HG02763 (cell line): Measurements from ENCODE around the gene PDPK1.
"Not testable (repeated sequence)": the region's sequence is repeated elsewhere in the genome, so short reads cannot be mapped to it uniquely, and the experiment has no call there.

Source experiments
- ATAC-seq: cut with Tn5 transposase; IDR thresholded peaks from one replicate; pipeline ENCODE4 v1.9.1; 2021; ENCODE audit warnings: mild to moderate bottlenecking, moderate library complexity; ENCODE audit not compliant: unreplicated experiment

PDPK1 gene

DNA sequence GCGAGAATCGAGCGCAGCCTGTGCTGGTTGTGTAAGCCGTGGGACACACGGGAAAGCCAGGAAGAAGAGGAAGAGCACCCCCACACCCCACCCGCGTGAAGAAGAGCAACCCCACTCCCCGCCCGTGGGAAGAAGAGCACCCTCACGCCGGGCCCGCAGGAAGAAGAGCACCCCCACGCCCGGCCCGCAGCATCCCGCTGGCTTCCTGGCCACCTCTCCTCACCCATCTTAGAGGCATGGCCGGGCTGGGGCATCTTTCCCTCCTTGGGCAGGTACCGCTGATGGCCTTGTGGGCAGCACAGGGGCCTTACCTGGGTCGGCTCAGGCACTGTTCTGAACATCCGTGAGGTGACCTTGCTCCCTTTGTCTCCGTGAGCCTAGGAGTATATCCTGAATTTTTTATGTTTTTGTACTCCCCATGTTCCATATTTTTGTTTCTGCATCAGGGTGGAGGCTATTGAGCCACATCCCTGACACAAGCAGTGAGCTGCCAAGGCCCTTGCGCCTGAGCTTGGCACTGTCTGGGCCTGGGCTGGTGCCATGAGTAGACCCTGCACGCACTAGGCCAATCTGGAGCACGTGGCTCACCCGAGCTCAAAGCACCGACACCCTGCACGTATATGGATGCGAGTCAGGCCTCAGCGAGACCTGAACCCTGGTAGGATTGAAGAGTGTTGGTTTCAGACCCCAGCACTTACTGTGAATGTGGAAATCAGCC, 73.1 kb downstream of the PDPK1 start:
- no peak for ATAC-seq

DNA sequence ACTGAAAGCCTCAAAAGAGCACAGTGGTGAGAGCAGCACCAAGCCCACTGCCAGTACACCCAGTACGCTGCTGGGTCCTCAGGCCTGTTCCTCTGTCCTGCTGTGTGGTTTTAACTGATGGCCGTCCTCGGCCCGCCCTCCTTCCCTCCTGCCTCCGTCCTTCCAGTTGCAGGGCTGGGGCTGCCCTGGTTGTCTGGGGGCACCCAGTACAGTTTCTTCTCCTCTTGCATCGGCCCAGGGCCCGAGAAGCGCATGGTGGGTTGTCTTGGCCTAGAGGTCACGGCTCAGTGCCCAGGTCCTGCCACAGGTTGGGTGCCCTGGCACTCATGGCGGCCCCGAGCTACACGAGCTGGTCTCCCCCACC, 73.7 kb downstream of the PDPK1 start:
- ATAC-seq = no peak

DNA sequence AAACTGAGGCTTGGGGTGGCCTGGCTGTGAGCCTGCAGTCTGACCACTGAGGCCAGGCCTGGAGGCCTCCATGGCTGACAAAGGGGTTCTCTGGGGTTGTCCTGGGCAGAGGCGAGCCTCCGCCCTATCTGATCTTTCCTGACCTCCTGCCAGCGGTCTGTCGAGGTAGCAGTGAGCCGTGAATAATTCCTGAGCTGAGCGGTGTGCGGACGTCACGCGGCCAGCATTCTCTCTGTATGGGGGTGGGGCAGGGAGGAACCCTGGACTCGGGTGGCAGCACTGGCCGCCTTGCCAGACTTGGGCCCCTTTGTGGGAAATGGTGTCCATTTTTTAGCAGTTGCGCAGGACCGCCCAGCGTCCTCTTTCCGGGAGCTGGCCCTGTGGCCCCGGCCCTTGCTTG, 74.1 kb downstream of the PDPK1 start:
- not testable (repeated sequence) for ATAC-seq

DNA sequence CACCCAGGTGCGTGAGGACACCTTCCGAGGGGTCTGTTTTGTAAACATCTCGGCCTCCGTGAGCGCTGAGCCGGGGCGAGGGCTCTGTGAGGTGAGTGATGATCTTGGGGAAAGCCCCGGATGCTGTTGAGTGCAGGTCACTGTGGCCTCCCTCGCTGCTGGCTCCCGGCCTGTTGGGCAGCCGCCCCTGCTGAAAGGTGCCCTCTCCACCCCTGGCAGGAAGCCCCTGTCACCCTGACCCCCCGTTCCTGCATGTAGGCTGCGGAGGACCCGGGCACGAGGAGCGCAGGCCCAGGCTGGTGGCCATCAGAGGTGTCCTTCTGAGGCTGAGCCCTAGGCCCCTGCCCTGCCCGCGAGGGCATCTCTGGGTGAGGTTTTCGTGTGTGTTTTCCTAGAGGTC, 75.4 kb downstream of the PDPK1 start:
- ATAC-seq = not testable (repeated sequence)

DNA sequence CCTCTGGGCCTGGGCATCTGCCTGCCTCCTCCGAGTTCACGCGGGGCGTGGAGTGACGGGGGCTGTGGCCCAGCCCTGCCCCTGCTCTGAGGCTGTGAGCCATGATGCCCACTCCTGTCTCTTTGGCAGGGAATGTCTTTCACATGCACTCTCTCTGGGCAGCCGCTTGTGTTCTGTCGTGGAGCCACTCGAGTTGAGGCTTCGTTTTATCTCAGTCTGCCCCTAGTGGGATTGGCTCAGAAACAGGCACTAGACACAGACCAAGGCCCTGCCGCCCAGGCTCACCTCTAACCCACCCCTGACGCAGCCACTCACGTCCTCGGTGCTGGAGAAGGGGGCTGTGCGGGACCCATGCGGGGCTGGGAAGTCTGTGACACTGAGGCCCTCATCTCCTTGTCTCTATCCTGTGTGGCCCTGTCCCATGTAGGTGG, 77.0 kb downstream of the PDPK1 start:
- ATAC-seq = no peak

DNA sequence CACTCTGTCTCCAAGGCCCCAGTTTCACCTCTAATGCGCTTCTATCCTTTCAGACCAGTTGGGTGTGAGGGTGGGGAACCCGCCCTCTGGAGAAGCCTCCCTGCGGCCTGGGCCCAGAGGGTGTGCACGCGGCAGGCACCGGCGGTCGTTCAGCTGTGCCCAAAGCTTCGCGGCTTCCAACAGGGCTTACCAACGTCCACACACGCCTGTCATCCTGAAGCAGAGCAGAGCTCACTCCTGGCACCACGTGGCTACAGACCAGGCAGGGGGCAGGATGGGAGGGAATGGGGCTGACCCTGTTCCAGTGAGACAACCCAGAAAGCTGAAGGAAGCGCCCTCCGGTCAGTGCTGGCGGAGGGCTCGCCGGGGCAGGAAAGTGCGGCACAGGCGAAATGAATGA, 81.1 kb downstream of the PDPK1 start:
- ATAC-seq = not testable (repeated sequence)

DNA sequence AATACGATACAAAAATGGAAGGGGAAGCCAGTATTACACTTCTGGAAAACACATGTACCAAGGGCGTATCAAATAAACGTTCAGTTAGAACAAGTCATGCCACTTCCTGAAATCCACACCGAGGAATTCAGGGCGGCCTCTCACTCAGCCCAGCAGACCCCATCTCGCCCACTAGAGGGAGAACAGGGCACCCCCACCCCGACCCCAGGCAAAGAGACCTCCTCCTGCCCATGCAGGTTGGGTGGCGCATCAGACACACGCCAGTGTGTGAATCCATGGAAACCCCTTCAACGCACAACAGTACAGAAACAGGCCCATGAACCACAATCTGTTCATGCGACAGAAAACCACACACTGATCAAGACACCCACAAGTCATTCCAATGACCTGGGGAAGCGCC, 81.8 kb downstream of the PDPK1 start:
- not testable (repeated sequence) for ATAC-seq

DNA sequence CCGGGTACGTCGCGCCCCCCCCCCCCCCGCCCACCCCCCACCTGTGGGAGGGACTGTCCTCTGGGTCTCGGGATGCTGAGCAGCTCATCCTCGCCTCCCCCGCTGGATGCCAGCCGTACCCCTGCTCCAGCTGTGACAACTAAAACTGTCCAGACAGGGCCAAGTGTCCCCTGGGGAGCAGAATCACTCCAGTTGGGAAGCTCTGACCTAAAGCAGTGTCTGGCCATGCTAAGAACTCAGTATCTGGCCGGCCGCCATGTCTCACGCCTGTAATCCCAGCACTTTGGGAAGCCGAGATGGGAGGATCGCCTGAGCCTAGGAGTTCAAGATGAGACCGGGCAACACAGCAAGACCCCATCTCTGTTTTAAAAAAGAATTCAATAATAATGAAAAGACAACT, 83.0 kb downstream of the PDPK1 start:
- ATAC-seq = not testable (repeated sequence)

DNA sequence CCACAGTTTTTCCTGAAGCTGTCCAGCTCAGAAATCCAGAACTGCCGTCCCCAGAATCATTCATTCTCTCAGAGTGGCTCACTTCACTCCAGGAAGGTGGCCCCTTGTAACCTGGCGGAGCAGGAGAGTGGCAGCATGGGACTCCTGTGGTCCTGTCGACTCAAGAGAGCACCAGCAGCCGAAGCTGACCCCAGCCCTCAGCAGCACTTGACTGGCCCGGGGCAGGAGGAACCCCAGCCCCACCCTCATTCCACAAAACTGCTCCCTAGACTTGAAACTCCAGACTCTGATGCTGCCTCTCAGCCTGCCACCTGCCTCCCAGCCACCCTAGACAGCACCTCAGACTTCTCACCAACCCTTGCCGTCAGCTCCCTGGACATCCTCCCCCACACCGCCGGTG, 83.6 kb downstream of the PDPK1 start:
- ATAC-seq = not testable (repeated sequence)

DNA sequence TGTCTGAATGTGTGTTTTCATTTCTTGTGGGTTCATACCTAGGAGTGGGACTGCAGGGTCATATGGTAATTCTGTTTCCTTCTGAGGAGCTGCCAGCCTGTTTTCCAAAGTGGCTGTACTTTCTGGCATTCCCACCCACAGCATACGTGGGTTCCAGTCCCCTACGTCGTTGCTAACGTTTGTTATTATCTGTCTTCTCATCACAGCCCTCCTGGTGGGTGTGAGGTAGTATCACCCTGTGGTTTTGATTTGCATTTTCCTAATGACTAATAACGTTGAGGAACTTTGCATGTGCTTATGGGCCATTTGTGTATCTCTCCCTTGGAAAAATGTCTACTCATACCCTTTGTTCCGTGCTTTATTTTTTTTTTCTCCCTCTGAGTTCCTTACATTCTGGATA, 89.3 kb downstream of the PDPK1 start:
- not testable (repeated sequence) for ATAC-seq

DNA sequence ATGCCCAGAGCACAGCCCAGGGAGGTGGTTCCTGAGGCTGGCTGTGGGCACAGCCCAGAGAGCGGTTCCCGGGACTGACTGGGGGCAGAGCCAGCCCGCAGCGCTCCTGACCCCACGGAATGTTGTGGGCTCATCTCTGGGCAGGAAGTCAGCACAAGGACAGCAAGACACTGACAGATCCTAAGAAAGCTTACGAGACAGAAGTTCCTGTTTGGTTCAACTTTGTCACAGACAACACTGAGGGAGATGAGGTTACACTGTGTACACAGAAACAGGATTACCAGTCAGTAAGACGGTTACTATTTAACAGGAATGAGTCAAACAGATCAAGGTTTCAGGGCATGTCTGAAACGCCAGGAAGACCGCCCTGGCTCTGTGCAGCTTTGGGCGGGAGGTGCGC, 93.4 kb downstream of the PDPK1 start:
- ATAC-seq = not testable (repeated sequence)

DNA sequence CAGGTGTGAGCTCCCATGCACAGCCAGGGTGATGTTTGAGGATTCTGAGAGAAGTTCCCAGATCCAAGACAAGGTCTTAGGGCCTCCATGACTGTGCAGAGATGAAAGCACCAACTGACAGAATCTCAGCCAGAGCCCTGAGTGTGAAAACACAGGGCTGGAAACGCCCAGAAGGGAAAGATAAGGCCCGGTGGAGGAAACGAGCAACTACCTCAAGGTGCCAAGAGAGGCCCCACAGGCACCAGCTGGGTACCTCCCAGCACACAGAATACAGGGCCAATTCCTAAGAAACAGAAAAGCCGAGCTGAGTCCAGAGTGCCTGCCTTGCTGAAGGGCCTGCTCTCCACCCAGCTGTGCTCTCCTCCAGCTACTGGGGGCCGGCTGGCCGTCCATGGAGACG, 94.5 kb downstream of the PDPK1 start:
- ATAC-seq = not testable (repeated sequence)

DNA sequence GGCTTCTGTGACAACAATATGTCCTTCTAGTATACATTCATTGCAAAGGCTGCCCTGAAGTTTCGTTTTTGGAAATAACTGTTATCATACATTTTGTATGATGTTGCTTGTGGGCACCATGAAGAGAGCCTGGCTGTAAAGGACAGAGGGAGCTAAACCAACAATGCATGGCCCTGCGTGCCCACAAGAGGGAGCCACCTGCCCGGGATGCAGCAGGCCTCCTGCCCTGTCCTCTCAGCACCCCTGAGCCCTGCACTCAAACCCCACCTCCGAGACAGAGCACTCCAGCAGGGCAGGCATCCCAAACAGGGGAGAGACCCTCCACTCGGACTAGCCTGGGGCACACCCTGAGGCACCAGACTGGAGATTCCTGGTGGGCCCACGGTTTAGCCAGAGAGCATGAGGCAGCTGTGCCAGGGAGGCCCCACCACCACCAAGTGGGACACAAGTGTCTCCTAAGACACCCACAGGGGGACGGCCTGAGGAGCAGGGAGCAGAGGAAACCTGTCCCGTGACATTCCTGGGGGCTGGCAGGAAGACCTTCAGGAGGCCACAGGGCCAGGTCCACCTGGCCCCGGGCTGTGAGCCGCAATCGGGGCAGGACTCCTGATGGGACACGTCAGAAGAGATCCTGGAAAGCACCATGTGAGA, 101.4 kb downstream of the PDPK1 start:
- not testable (repeated sequence) for ATAC-seq

DNA sequence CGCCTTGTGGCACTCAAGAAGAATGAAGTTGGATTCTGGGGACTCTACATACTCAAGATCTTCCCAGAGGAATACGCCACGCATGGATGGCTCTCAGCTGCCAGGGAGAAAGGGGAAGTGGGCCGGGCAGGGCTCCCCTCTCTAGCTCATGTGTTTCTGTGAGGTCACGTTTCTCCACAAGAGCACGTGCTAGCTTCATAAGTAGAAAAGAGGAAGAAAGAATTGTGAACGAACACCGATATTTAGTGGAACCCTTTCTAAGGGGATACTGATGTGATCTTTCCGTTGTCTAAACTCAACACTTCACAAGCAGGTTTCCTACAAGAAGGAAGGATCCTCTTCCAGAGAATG, 101.9 kb downstream of the PDPK1 start:
- not testable (repeated sequence) for ATAC-seq

DNA sequence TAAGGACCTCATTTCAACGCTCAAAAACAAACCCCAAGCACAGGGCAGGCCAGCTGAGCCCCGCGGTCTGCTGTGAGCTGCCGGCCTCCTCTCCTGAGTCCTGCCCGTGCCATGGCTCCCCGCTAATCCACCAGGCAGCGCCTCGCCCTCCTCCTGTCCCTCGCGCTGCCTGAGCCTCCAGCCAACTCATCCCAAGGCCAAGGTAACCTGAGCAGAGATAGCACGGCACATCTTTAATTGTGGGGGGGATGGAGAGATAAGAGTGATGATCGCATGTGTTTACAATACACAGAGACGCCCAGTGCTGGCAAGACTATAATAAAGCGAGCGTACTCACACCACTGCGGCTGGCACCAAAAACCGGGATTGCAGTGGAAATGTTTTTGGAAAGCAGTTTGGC, 104.7 kb downstream of the PDPK1 start:
- not testable (repeated sequence) for ATAC-seq

DNA sequence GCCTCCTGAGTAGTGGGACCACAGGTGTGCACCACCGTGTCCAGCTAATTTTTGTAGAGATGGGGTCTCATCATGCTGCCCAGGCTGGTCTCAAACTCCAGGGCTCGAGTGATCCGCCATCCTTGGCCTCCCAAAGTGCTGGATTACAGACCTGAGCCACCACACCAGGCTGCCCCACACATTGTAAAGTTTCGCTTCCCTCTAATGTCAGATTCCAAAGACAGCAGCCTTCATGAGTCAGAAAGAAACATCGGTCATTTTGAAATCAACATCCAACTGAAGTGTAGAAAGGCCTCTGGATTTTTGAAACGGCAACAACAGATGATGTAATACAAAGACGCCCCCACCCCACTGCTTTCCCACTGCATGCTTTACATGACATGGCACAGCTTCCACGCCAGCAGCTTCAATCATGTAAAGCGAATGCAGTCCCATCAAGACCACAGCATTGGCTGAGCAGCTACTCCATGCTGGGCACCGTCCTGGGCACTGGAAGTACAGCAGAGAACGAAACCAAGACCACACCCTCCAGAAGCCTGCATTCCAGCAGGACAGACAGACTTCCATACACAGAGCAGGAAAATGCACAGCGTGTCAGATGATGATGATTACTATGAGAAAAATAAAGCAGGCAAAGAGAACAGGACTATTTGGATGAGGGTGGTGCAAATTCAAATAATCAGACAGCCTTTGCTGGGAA, 107.1 kb downstream of the PDPK1 start:
- not testable (repeated sequence) for ATAC-seq

DNA sequence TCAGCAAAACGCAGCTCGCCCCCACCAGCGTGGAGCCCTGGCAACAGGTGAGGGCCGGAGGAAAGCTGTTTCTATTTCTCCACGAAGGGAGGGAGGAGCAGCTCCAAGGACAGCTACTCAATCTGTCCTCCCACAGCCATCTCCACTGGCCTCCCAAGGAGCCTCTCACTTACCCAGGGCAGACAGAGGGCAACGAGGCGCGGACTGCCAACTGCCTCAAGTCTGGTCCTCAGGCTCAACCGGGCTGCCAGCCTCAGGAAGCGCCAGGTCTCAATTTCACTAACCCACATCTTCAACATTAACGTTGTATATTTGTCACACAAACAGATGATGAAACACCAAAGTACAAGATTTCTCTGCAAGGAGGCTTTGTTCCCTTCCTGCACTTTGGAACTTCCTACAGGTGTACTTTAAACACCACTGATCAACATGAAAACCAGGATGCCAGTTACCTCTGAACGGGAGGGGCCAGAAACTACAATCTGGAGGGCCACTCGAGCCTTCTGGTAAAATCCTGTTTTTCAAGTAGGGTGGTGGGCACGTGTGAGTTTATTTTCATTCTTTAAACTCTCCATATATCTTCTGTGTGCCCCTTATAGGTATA, 113.5 kb downstream of the PDPK1 start:
- not testable (repeated sequence) for ATAC-seq
